Measurements from ENCODE around the gene PRR19. TPM values are rescaled to one million over a fixed set of nuclear protein-coding genes. Genes with fewer than 3 reads are reported as not detected.

Gene PRR19
- total RNA-seq, 1 donor from 2014 or later, result 0.65 TPM

GRCh38 chr19:42348211-42348610, 46.3 kb downstream of the PRR19 start:
- DNase-seq (ENCODE audit: low read depth), result no peak

- DNase-seq (ENCODE audit: low read depth), result no peak
Measured at GRCh38 chr19:42349378-42350107, 47.6 kb downstream of the PRR19 start.

GRCh38 chr19:42350417-42350816, 48.5 kb downstream of the PRR19 start:
- no peak for DNase-seq (ENCODE audit: low read depth)

- no peak for DNase-seq (ENCODE audit: low read depth)
Measured at GRCh38 chr19:42351079-42351735, 49.3 kb downstream of the PRR19 start.

- DNase-seq (ENCODE audit: low read depth), result peak; percentile 25
Measured at GRCh38 chr19:42352301-42353259, 50.6 kb downstream of the PRR19 start.

- no peak for DNase-seq (ENCODE audit: low read depth)
Measured at GRCh38 chr19:42353341-42354015, 51.5 kb downstream of the PRR19 start.

GRCh38 chr19:42355896-42356295, 54.0 kb downstream of the PRR19 start:
- DNase-seq (ENCODE audit: low read depth), result no peak

GRCh38 chr19:42356686-42357085, 54.8 kb downstream of the PRR19 start:
- no peak for DNase-seq (ENCODE audit: low read depth)

GRCh38 chr19:42357290-42357689, 55.4 kb downstream of the PRR19 start:
- no peak for DNase-seq (ENCODE audit: low read depth)

Other genes with a start within 250 kb of the PRR19 start
- gene GRIK5, start 231.9 kb upstream of the PRR19 start, total RNA-seq, result 1.2 and 27.0 TPM in 2 replicates
- 9.6 and 20.5 TPM in 2 replicates for gene ZNF574, start 226.0 kb upstream of the PRR19 start, total RNA-seq
- gene POU2F2, start 169.7 kb upstream of the PRR19 start, total RNA-seq, result 0.25 TPM in 1 of 2 replicates, not detected in the other
- gene DEDD2, start 84.5 kb upstream of the PRR19 start, total RNA-seq, result 17.9 and 25.2 TPM in 2 replicates
- 7.1 and 11.4 TPM in 2 replicates for gene ZNF526, start 81.8 kb upstream of the PRR19 start, total RNA-seq
- gene GSK3A, start 59.5 kb upstream of the PRR19 start, total RNA-seq, result 12.9 and 44.8 TPM in 2 replicates
- 15.5 and 23.2 TPM in 2 replicates for gene ERF, start 47.0 kb upstream of the PRR19 start, total RNA-seq
- 9.0 and 67.9 TPM in 2 replicates for gene CIC, start 32.9 kb upstream of the PRR19 start, total RNA-seq
- 45.9 and 75.4 TPM in 2 replicates for gene PAFAH1B3, start 492 bp downstream of the PRR19 start, total RNA-seq
- gene TMEM145, start 11.2 kb downstream of the PRR19 start, total RNA-seq, result not detected in 2 replicates
- 12.5 and 113 TPM in 2 replicates for gene MEGF8, start 23.5 kb downstream of the PRR19 start, total RNA-seq
- gene CNFN, start 88.2 kb downstream of the PRR19 start, total RNA-seq, result not detected in 2 replicates
- 1.2 and 1.4 TPM in 2 replicates for gene LIPE, start 125.3 kb downstream of the PRR19 start, total RNA-seq
- gene CXCL17, start 140.8 kb downstream of the PRR19 start, total RNA-seq, result not detected in 2 replicates
- 0.30 and 0.69 TPM in 2 replicates for gene CEACAM1, start 226.3 kb downstream of the PRR19 start, total RNA-seq